Measurements from ENCODE around the gene ZNF516. TPM values are rescaled to one million over a fixed set of nuclear protein-coding genes. Genes with fewer than 3 reads are reported as not detected.

Gene ZNF516
- total and polyA plus RNA-seq, 7 donors, result 2.4 to 20.6 (median 9.6) TPM

GRCh38 chr18:76378526-76379215 lies 116.4 kb downstream of the ZNF516 start:
- Histone ChIP-seq H3K36me3 (ENCODE audit: insufficient read depth in 1 of 2, low read depth in 1 of 2) (peaks cover 0 to 24% of the 10 kb centered on the region in 2 donors), H3K9me3 (no peaks in the 10 kb centered on the region), H3K27me3 (ENCODE audit: insufficient read depth in 3 of 3, low read length in 2 of 3) (no peaks in the 10 kb centered on the region), H3K27ac (no peak overlapping the region), H3K4me1 (no peaks in the 10 kb centered on the region), H3K4me3 (no peak overlapping the region)
- ATAC-seq (peak in 1 of 4 donors; percentile 20), DNase-seq (no peak)
- intact Hi-C loops (cut with DNase I), result no loop called here
- no peak for TF ChIP-seq CTCF (IDR thresholded peaks at IDR 0.05)
- 86 to 90% (median 89%) methylated on average over 29 to 32 of the region's 32 CpGs for WGBS, 3 donors

GRCh38 chr18:76377359-76377756 lies 117.7 kb downstream of the ZNF516 start:
- H3K4me1 ChIP-seq, result no peaks in the 10 kb centered on the region
- no peaks in the 10 kb centered on the region for H3K9me3 ChIP-seq
- peaks cover 0 to 24% of the 10 kb centered on the region in 2 donors for H3K36me3 ChIP-seq (ENCODE audit: insufficient read depth in 1 of 2, low read depth in 1 of 2)
- intact Hi-C loops (cut with DNase I), result no loop called here
- ATAC-seq (no peak), DNase-seq (no peak)
- 63 to 76% (median 72%) methylated on average over 3 of the region's 3 CpGs for WGBS, 3 donors
- no peak overlapping the region for H3K4me3 ChIP-seq
- TF ChIP-seq CTCF (IDR thresholded peaks at IDR 0.05), result no peak
- H3K27ac ChIP-seq, result no peak overlapping the region
- no peaks in the 10 kb centered on the region for H3K27me3 ChIP-seq (ENCODE audit: insufficient read depth in 3 of 3, low read length in 2 of 3)

GRCh38 chr18:76376668-76377358 lies 118.2 kb downstream of the ZNF516 start:
- no peak for TF ChIP-seq CTCF (IDR thresholded peaks at IDR 0.05)
- Histone ChIP-seq H3K9me3 (no peaks in the 10 kb centered on the region), H3K27me3 (ENCODE audit: insufficient read depth in 3 of 3, low read length in 2 of 3) (no peaks in the 10 kb centered on the region), H3K4me3 (no peak overlapping the region), H3K36me3 (ENCODE audit: insufficient read depth in 1 of 2, low read depth in 1 of 2) (peaks cover 0 to 25% of the 10 kb centered on the region in 2 donors), H3K27ac (no peak overlapping the region), H3K4me1 (no peaks in the 10 kb centered on the region)
- intact Hi-C loops (cut with DNase I), result no loop called here
- DNase-seq (no peak), ATAC-seq (no peak)
- WGBS, 3 donors, result 85 to 88% (median 87%) methylated on average over 27 of the region's 27 CpGs

- Histone ChIP-seq H3K27ac (no peak overlapping the region), H3K9me3 (no peaks in the 10 kb centered on the region), H3K36me3 (ENCODE audit: insufficient read depth in 1 of 2, low read depth in 1 of 2) (peaks cover 0 to 31% of the 10 kb centered on the region in 2 donors), H3K4me1 (no peaks in the 10 kb centered on the region), H3K4me3 (no peak overlapping the region), H3K27me3 (ENCODE audit: insufficient read depth in 3 of 3, low read length in 2 of 3) (no peaks in the 10 kb centered on the region)
- 95 to 96% (median 95%) methylated on average over 2 of the region's 2 CpGs for WGBS, 3 donors
- ATAC-seq (no peak), DNase-seq (no peak)
- intact Hi-C loops (cut with DNase I), result no loop called here
- TF ChIP-seq CTCF (IDR thresholded peaks at IDR 0.05), result no peak
Observed at GRCh38 chr18:76376225-76376624, 118.8 kb downstream of the ZNF516 start.

All from psoas muscle (tissue), 8 donors.